BE2C (cell line): ENCODE data around the gene LYZL1.

Experiments used
- DNase-seq: peaks from one replicate; pipeline ENCODE4 v3.0.0-alpha.2; 2020
- H3K27me3 ChIP-seq: fragments of 250-450 bp; sonication (Bioruptor Pico); 2 replicates; pipeline ENCODE4 v1.5.1; 2020; ENCODE audit warnings: mild to moderate bottlenecking
- H3K36me3 ChIP-seq: fragments of 250-450 bp; sonication (Bioruptor Pico); 2 replicates; pipeline ENCODE4 v1.5.1; 2020; ENCODE audit warnings: mild to moderate bottlenecking
- H3K4me1 ChIP-seq: fragments of 250-450 bp; sonication (Bioruptor Pico); 2 replicates; pipeline ENCODE4 v1.5.1; 2020
- H3K4me3 ChIP-seq: 2 replicates; pipeline ENCODE4 v1.5.1; 2011; ENCODE audit warnings: low read depth, low read length
- H3K9me3 ChIP-seq: fragments of 250-450 bp; sonication (Bioruptor Pico); 2 replicates; pipeline ENCODE4 v1.5.1; 2020
- CTCF ChIP-seq: IDR thresholded peaks from 2 replicates; pipeline ENCODE4 v1.5.1; 2012; ENCODE audit warnings: mild to moderate bottlenecking, low read depth, low read length

Gene LYZL1

GRCh38 chr10:29343607-29344038, 54.8 kb downstream of the LYZL1 start:
- no peaks in the 10 kb centered on the region for H3K4me1 ChIP-seq
- no peaks in the 10 kb centered on the region for H3K9me3 ChIP-seq
- H3K36me3 ChIP-seq, result no peaks in the 10 kb centered on the region
- H3K4me3 ChIP-seq, result no peak overlapping the region
- TF ChIP-seq CTCF, result no peak
- DNase-seq, result no peak
- no peaks in the 10 kb centered on the region for H3K27me3 ChIP-seq

- Histone ChIP-seq H3K27me3 (no peaks in the 10 kb centered on the region), H3K4me3 (no peak overlapping the region), H3K9me3 (no peaks in the 10 kb centered on the region), H3K36me3 (no peaks in the 10 kb centered on the region), H3K4me1 (no peaks in the 10 kb centered on the region)
- DNase-seq, result no peak
- TF ChIP-seq CTCF, result no peak
These were observed 55.4 kb downstream of the LYZL1 start for GRCh38 chr10:29344073-29344820.

- DNase-seq, result no peak
- H3K27me3 ChIP-seq, result no peaks in the 10 kb centered on the region
- no peaks in the 10 kb centered on the region for H3K9me3 ChIP-seq
- TF ChIP-seq CTCF, result no peak
- no peaks in the 10 kb centered on the region for H3K36me3 ChIP-seq
- no peak overlapping the region for H3K4me3 ChIP-seq
- H3K4me1 ChIP-seq, result no peaks in the 10 kb centered on the region
These were observed 56.5 kb downstream of the LYZL1 start for GRCh38 chr10:29345144-29345909.

GRCh38 chr10:29345910-29346209, 57.0 kb downstream of the LYZL1 start:
- Histone ChIP-seq H3K27me3 (no peaks in the 10 kb centered on the region), H3K4me1 (no peaks in the 10 kb centered on the region), H3K36me3 (no peaks in the 10 kb centered on the region), H3K9me3 (no peaks in the 10 kb centered on the region), H3K4me3 (no peak overlapping the region)
- DNase-seq, result no peak
- TF ChIP-seq CTCF, result no peak

GRCh38 chr10:29346296-29347001, 57.6 kb downstream of the LYZL1 start:
- Histone ChIP-seq H3K4me1 (no peaks in the 10 kb centered on the region), H3K36me3 (no peaks in the 10 kb centered on the region), H3K27me3 (no peaks in the 10 kb centered on the region), H3K9me3 (no peaks in the 10 kb centered on the region), H3K4me3 (no peak overlapping the region)
- no peak for DNase-seq
- no peak for TF ChIP-seq CTCF
